ENCODE results near the gene SLC25A22.
A peak's percentile ranks its signal among the peaks of the same experiment; 100 is the strongest.

SLC25A22 gene

GRCh38 chr11:788953-789940 is 8.8 kb downstream of the SLC25A22 start:
- no peak for DNase-seq (ENCODE audit: low read depth)

- DNase-seq (ENCODE audit: low read depth): no peak
Observed at GRCh38 chr11:788009-788640, 10.0 kb downstream of the SLC25A22 start.

- no peak for DNase-seq (ENCODE audit: low read depth)
Observed at GRCh38 chr11:787084-787675, 10.9 kb downstream of the SLC25A22 start.

GRCh38 chr11:786235-787083 is 11.6 kb downstream of the SLC25A22 start:
- DNase-seq (ENCODE audit: low read depth): no peak

GRCh38 chr11:783581-784015 is 14.5 kb downstream of the SLC25A22 start:
- no peak for DNase-seq (ENCODE audit: low read depth)

GRCh38 chr11:782264-783174 is 15.6 kb downstream of the SLC25A22 start:
- no peak for DNase-seq (ENCODE audit: low read depth)

- no peak for DNase-seq (ENCODE audit: low read depth)
Observed at GRCh38 chr11:779955-780532, 18.0 kb downstream of the SLC25A22 start.

GRCh38 chr11:778976-779954 is 18.8 kb downstream of the SLC25A22 start:
- DNase-seq (ENCODE audit: low read depth): no peak

- peak; percentile 85 for DNase-seq (ENCODE audit: low read depth)
Observed at GRCh38 chr11:777288-778255, 20.5 kb downstream of the SLC25A22 start, which contains the start of gene GATD1. TSS of gene GATD1 (minus strand) at chr11:777487. CDS start at chr11:777462, 25 bp downstream.

GRCh38 chr11:776561-777287 is 21.4 kb downstream of the SLC25A22 start:
- DNase-seq (ENCODE audit: low read depth): no peak

- no peak for DNase-seq (ENCODE audit: low read depth)
Observed at GRCh38 chr11:776263-776560, 21.9 kb downstream of the SLC25A22 start.

- no peak for DNase-seq (ENCODE audit: low read depth)
Observed at GRCh38 chr11:774873-775592, 23.0 kb downstream of the SLC25A22 start.

GRCh38 chr11:773830-774229 is 24.3 kb downstream of the SLC25A22 start:
- no peak for DNase-seq (ENCODE audit: low read depth)

GRCh38 chr11:773425-773824 is 24.7 kb downstream of the SLC25A22 start:
- DNase-seq (ENCODE audit: low read depth): no peak

GRCh38 chr11:772429-773390 is 25.4 kb downstream of the SLC25A22 start:
- no peak for DNase-seq (ENCODE audit: low read depth)

Data from T-helper 22 cell (primary cell).